Melanocyte of skin (primary cell): Measurements from ENCODE around the gene CENPM. TPM values are rescaled to one million over a fixed set of nuclear protein-coding genes. Genes with fewer than 3 reads are reported as not detected.

ENCODE experiments used
- small RNA-seq, 2 donors: library from RNA; depleted of rRNA; stranded (forward); fragments of <200 nt; gene quantifications; one replicate each; pipeline ENCODE3, GENCODE V24; 2012
- total RNA-seq, 2 donors: library from RNA; depleted of rRNA; stranded (reverse); fragments of >200 nt; gene quantifications; 2 replicates each; pipeline ENCODE4 v1.2.3, GENCODE V29; 2012

The CENPM gene
- total RNA-seq = 10 to 100 TPM; 24.4 to 47.3 TPM

GRCh38 chr22:41946629-41947423, at the start of gene CENPM:
TSS of gene CENPM (minus strand) at chr22:41947152. CDS start at chr22:41947076, 76 bp downstream.

GRCh38 chr22:41969110-41969646, 22.2 kb upstream of the CENPM start, which contains the start of gene SEPTIN3:
TSS of gene SEPTIN3 (plus strand) at chr22:41969443. CDS start at chr22:41971493, 2,050 bp downstream.

GRCh38 chr22:41951898-41952474, 5.0 kb upstream of the CENPM start, which contains the start of gene SMIM45:
TSS of gene SMIM45 (plus strand) at chr22:41952150.

GRCh38 chr22:41915035-41915785, 31.7 kb downstream of the CENPM start, which contains the start of gene SHISA8:
TSS of gene SHISA8 (minus strand) at chr22:41915074. CDS start at chr22:41914667, 407 bp downstream.

Small RNAs within 50 kb of the gene (small RNA-seq; reads per million reads assigned to genes)
- gene MIR33A = 14.9 to 17.3 reads per million in 2 donors

Other genes starting within 250 kb of the CENPM start
- gene MEI1, start 247.6 kb downstream of the CENPM start, total RNA-seq = under 1 TPM in 1 of 2 donors, not detected in 1; 0.67 TPM
- 10 to 100 TPM in 1 of 2 donors, 1 to 10 TPM in 1; 9.3 to 17.0 TPM for gene CCDC134, start 146.5 kb downstream of the CENPM start, total RNA-seq
- 100 to 1,000 TPM in 1 of 2 donors, 10 to 100 TPM in 1; 89.2 to 110 TPM for gene SREBF2, start 114.0 kb downstream of the CENPM start, total RNA-seq
- not detected for gene SHISA8, start 32.1 kb downstream of the CENPM start, total RNA-seq
- gene TNFRSF13C, start 20.3 kb downstream of the CENPM start, total RNA-seq = under 1 TPM; under 0.01 to 0.34 TPM
- gene SEPTIN3, start 22.3 kb upstream of the CENPM start, total RNA-seq = 10 to 100 TPM in 1 of 2 donors, 1 to 10 TPM in 1; 4.3 to 18.6 TPM
- gene WBP2NL, start 51.6 kb upstream of the CENPM start, total RNA-seq = 1 to 10 TPM in 1 of 2 donors, under 1 TPM in 1; under 0.01 to 1.0 TPM
- 10 to 100 TPM; 36.0 to 46.8 TPM for gene NAGA, start 123.7 kb upstream of the CENPM start, total RNA-seq
- gene PHETA2, start 127.1 kb upstream of the CENPM start, total RNA-seq = 1 to 10 TPM; 4.5 to 6.0 TPM
- gene SMDT1, start 132.5 kb upstream of the CENPM start, total RNA-seq = 1 to 10 TPM; 1.3 to 7.2 TPM
- gene NDUFA6, start 143.6 kb upstream of the CENPM start, total RNA-seq = 10 to 100 TPM; 41.6 to 49.6 TPM
- gene CYP2D6, start 183.7 kb upstream of the CENPM start, total RNA-seq = under 1 TPM; 0.34 to 0.67 TPM